Keratinocyte (primary cell): ENCODE measurements around the gene CCNL2. TPM values are rescaled to one million over a fixed set of nuclear protein-coding genes. Genes with fewer than 3 reads are reported as not detected.

Source experiments
- DNase-seq: peaks from one replicate; pipeline ENCODE4 v3.0.0-alpha.2; 2011; ENCODE audit warnings: low read depth, missing footprints, low spot score
- FAIRE-seq: peaks from 2 replicates; lab custom pipeline; 2011; peaks lifted over from hg19 to GRCh38; lab: Jason Lieb, UNC
- H2AFZ ChIP-seq: 2 replicates; pipeline ENCODE4 v1.6.0; 2012; ENCODE audit warnings: low read length, control low read depth, inconsistent platforms; ENCODE audit not compliant: control insufficient read depth
- H3K27ac ChIP-seq: 2 replicates; pipeline ENCODE4 v1.5.1; 2011; ENCODE audit warnings: low read length; ENCODE audit not compliant: control insufficient read depth, insufficient read depth
- H3K27me3 ChIP-seq: 3 replicates; pipeline ENCODE4 v1.6.0; 2011; ENCODE audit warnings: low read length; ENCODE audit not compliant: control insufficient read depth, insufficient read depth; ENCODE audit errors: extremely low read depth
- H3K36me3 ChIP-seq, 2 experiments: 2 replicates in 1 of 2; 3 replicates in 1 of 2; pipeline ENCODE4 v1.5.1; 2011; ENCODE audit warnings: low read length in 2 of 2, mild to moderate bottlenecking in 1 of 2; ENCODE audit not compliant: control insufficient read depth in 2 of 2, insufficient read depth in 2 of 2; ENCODE audit errors: extremely low read depth in 1 of 2
- H3K4me1 ChIP-seq: 3 replicates; pipeline ENCODE4 v1.5.1; 2011; ENCODE audit warnings: low read length; ENCODE audit not compliant: control insufficient read depth, insufficient read depth; ENCODE audit errors: extremely low read depth
- H3K4me2 ChIP-seq: 3 replicates; pipeline ENCODE4 v1.6.0; 2011; ENCODE audit warnings: low read depth, low read length; ENCODE audit not compliant: control insufficient read depth, insufficient read depth; ENCODE audit errors: extremely low read depth
- H3K4me3 ChIP-seq, 3 experiments: fragments of 200-600 bp in 1 of 3; sonication (generic) in 1 of 3; 2 replicates in 2 of 3; 3 replicates in 1 of 3; pipeline ENCODE4 v1.5.1; 2011 to 2016; ENCODE audit warnings: low read length in 3 of 3, mild to moderate bottlenecking in 3 of 3, control low read depth in 2 of 3, inconsistent platforms in 1 of 3, low read depth in 1 of 3, mixed read lengths in 1 of 3, mixed run types in 1 of 3, moderate library complexity in 1 of 3; ENCODE audit not compliant: control insufficient read depth in 2 of 3, insufficient read depth in 2 of 3; ENCODE audit errors: extremely low read depth in 1 of 3
- H3K79me2 ChIP-seq: 2 replicates; pipeline ENCODE4 v1.6.0; 2012; ENCODE audit warnings: low read length; ENCODE audit not compliant: control insufficient read depth, insufficient read depth
- H3K9ac ChIP-seq: 3 replicates; pipeline ENCODE4 v1.6.0; 2011; ENCODE audit warnings: low read length; ENCODE audit not compliant: control insufficient read depth, insufficient read depth; ENCODE audit errors: extremely low read depth
- H3K9me1 ChIP-seq: 3 replicates; pipeline ENCODE4 v1.6.0; 2011; ENCODE audit warnings: low read length; ENCODE audit not compliant: control insufficient read depth, insufficient read depth; ENCODE audit errors: extremely low read depth
- H3K9me3 ChIP-seq: 2 replicates; pipeline ENCODE4 v1.5.1; 2012; ENCODE audit warnings: low read depth, low read length; ENCODE audit not compliant: control insufficient read depth
- H4K20me1 ChIP-seq: 3 replicates; pipeline ENCODE4 v1.6.0; 2011; ENCODE audit warnings: low read length; ENCODE audit not compliant: control insufficient read depth, insufficient read depth; ENCODE audit errors: extremely low read depth
- EZH2 ChIP-seq: IDR thresholded peaks from one replicate; pipeline ENCODE4 v1.6.1; 2012; ENCODE audit warnings: inconsistent platforms, mild to moderate bottlenecking, low read length, moderate library complexity
- dilution Hi-C: fragments of 300-500 bp; cut with MboI; formaldehyde crosslinking; loops from one replicate; pipeline ENCODE4 v1.7.0; 2020; ENCODE audit warnings: low sequenced_read_pairs; ENCODE audit not compliant: extremely low pct_ligation_motif_present
- polyA plus RNA-seq, 5 experiments: library from polyadenylated mRNA; depleted of rRNA in 3 of 5; stranded (reverse) in 3 of 5; stranded (forward) in 1 of 5; unstranded in 1 of 5; fragments of >200 nt; gene quantifications; 1 replicate in 1 of 5; 2 replicates in 3 of 5; 3 replicates in 1 of 5; pipeline versions ENCODE4 v1.2.1 to v1.2.3, GENCODE V29; 2011 to 2012; ENCODE audit warnings: missing spikeins in 2 of 5, low read depth in 1 of 5, low replicate concordance in 1 of 5
- TF ChIP-seq, protein P1 (sequence below), 3 experiments: IDR thresholded peaks in 1 of 3; conservative IDR thresholded peaks in 1 of 3; optimal IDR thresholded peaks in 1 of 3; 2 replicates in 2 of 3; 3 replicates in 1 of 3; pipeline versions ENCODE3 to v1.5.1; 2011; ENCODE audit warnings: low read length in 3 of 3, mild to moderate bottlenecking in 3 of 3, moderate library complexity in 2 of 3, control low read depth in 1 of 3, inconsistent platforms in 1 of 3; ENCODE audit not compliant: insufficient read depth in 2 of 3; ENCODE audit errors: extremely low read depth in 1 of 3

Gene CCNL2
- polyA plus RNA-seq, 1 donor (not counting 4 experiments of a cell fraction or from before 2014, with no cell fraction given): 140 TPM

DNA sequence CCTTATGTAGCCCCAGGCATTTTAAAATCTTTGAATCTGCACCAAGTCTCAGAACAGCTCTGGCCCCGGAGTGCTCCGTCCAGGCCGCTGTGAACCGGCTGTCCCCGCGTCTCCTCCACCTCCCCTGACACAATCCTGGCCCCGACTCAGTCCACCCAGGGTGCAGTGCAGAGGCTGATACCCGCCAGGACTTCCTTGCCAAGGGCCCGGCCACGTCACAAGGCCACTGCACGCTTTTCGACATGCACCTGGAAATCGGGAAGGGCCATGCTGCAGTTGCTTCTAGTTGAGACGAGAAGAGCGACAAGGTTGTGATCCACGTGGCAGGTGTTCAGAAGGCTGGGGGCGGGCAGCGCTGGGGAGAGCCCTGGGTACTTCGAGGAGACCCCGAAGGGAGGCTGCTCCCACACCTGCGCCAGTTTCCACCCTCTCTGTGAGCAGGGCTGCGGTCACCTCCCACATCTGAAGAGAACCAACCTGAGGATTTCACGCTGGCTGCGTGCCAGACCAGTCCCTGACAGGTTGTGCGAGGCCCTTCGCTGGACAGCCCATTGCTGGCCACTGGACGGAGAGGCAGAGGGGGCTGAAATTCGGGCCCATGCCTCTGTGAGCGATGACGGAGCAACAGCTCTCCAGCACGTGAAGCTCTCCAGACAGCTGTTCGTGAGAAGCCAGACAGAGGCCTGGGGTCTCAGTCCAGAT lies 43.1 kb upstream of the CCNL2 start:
- Histone ChIP-seq H3K27ac (no peak overlapping the region), H4K20me1 (peaks cover 2% of the 10 kb centered on the region), H3K9ac (no peak overlapping the region), H3K27me3 (no peaks in the 10 kb centered on the region), H3K4me2 (no peak overlapping the region), H2AFZ (no peak overlapping the region), H3K36me3 (no peaks in the 10 kb centered on the region), H3K9me1 (no peaks in the 10 kb centered on the region), H3K9me3 (no peaks in the 10 kb centered on the region), H3K79me2 (no peaks in the 10 kb centered on the region), H3K4me1 (no peaks in the 10 kb centered on the region), H3K4me3 (no peak overlapping the region)
- dilution Hi-C loops: no loop called here
- DNase-seq (no peak), FAIRE-seq (no peak)
- TF ChIP-seq EZH2: no peak
- TF ChIP-seq, protein P1, sequence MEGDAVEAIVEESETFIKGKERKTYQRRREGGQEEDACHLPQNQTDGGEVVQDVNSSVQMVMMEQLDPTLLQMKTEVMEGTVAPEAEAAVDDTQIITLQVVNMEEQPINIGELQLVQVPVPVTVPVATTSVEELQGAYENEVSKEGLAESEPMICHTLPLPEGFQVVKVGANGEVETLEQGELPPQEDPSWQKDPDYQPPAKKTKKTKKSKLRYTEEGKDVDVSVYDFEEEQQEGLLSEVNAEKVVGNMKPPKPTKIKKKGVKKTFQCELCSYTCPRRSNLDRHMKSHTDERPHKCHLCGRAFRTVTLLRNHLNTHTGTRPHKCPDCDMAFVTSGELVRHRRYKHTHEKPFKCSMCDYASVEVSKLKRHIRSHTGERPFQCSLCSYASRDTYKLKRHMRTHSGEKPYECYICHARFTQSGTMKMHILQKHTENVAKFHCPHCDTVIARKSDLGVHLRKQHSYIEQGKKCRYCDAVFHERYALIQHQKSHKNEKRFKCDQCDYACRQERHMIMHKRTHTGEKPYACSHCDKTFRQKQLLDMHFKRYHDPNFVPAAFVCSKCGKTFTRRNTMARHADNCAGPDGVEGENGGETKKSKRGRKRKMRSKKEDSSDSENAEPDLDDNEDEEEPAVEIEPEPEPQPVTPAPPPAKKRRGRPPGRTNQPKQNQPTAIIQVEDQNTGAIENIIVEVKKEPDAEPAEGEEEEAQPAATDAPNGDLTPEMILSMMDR (optimal IDR thresholded peaks at IDR 0.05 in 1 of 3, IDR thresholded peaks at IDR 0.05 in 1 of 3, conservative IDR thresholded peaks at IDR 0.05 in 1 of 3; ENCODE audit: extremely low read depth in 1 of 3, insufficient read depth in 2 of 3, low read length in 3 of 3): no peak

DNA sequence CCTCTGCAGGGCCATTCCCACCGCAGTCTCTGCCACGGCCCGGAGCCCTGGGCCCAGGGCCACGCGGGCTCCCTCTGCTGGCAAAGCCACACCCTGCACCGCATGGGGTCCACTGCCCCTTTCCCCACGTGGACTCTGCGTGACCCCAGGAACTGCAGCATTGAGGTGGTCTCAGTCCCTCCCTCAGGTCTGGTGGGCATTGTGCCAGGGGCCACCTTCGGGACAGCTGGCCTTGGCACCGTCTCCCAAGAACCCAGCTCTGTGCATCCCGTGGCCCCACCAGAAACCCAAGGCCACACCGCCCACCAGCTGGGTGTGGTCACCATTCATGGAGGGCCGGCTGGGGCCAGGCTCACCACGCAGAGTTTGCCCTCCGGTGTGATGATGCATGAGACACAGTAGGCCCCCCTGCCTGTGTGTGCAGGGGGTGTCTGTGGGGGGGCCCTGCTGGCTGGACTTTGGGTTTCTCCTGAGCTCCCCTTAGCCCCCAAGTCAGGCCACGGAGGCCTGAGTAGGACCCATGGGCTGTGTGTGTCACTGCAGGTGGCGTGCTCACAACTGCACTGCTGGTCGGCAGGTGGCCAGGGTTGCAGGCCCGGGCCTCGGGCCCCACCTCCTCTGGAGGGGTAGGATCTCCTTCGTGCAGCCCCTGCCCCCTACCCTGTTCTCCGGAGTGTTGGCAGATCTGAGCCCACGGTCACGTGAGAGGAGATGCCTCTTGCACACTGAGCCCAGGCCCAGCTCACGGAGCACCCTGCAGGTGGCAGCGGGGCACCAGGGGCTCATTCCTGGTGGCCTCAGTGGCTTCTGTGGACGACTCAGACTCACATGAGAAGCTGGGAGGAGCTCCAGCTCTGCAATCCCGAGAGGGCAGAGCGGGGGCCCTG lies 42.1 kb upstream of the CCNL2 start:
- DNase-seq: no peak
- no peaks in the 10 kb centered on the region for H3K27me3 ChIP-seq
- no peaks in the 10 kb centered on the region for H3K79me2 ChIP-seq
- dilution Hi-C loops: no loop called here
- H3K27ac ChIP-seq: no peak overlapping the region
- no peak for FAIRE-seq
- no peaks in the 10 kb centered on the region for H3K9me3 ChIP-seq
- TF ChIP-seq EZH2: no peak
- TF ChIP-seq, protein P1 (optimal IDR thresholded peaks at IDR 0.05 in 1 of 3, IDR thresholded peaks at IDR 0.05 in 1 of 3, conservative IDR thresholded peaks at IDR 0.05 in 1 of 3; ENCODE audit: extremely low read depth in 1 of 3, insufficient read depth in 2 of 3, low read length in 3 of 3): peak; percentile 88 to 98 (median 93)
- H2AFZ ChIP-seq: no peak overlapping the region
- no peak overlapping the region for H3K4me2 ChIP-seq
- no peaks in the 10 kb centered on the region for H3K36me3 ChIP-seq
- no peak overlapping the region for H3K4me3 ChIP-seq
- H4K20me1 ChIP-seq: peaks cover 2% of the 10 kb centered on the region
- peaks cover under 1% of the 10 kb centered on the region for H3K4me1 ChIP-seq
- H3K9ac ChIP-seq: no peak overlapping the region
- H3K9me1 ChIP-seq: no peaks in the 10 kb centered on the region
